HEK293 (cell line): Measurements from ENCODE around the gene SSTR5.
A peak's percentile ranks its signal among the peaks of the same experiment; 100 is the strongest.
"Not testable (repeated sequence)": the region's sequence is repeated elsewhere in the genome, so short reads cannot be mapped to it uniquely, and the experiment has no call there.

Source experiments
- CTCF ChIA-PET: fragments of 350-600 bp; formaldehyde crosslinking; extraction: SDS; loops from one replicate; lab custom pipeline; 2021; ENCODE audit warnings: antibody characterized with exemption; lab: Yijun Ruan, JAX
- POLR2A ChIA-PET: fragments of 300-600 bp; formaldehyde crosslinking; extraction: SDS; loops from one replicate; lab custom pipeline; 2020; ENCODE audit warnings: antibody characterized with exemption, inconsistent platforms; lab: Yijun Ruan, JAX
- H3K27ac ChIP-seq: fragments of 200-500 bp; sonication (Bioruptor generic); 2 replicates; pipeline ENCODE4 v1.5.1; 2014; ENCODE audit warnings: low read depth, low read length, control low read depth, inconsistent platforms; ENCODE audit errors: extremely low read depth
- H3K36me3 ChIP-seq, 2 experiments: fragments of 200-500 bp in 1 of 2; sonication (Bioruptor generic) in 1 of 2; 1 replicate in 1 of 2; 2 replicates in 1 of 2; pipeline ENCODE4 v1.5.1; 2014 to 2017; ENCODE audit warnings: inconsistent platforms in 2 of 2, low read length in 2 of 2; ENCODE audit not compliant: control insufficient read depth in 2 of 2, insufficient read depth in 1 of 2
- H3K4me1 ChIP-seq: fragments of 200-500 bp; sonication (Bioruptor generic); 2 replicates; pipeline ENCODE4 v1.5.1; 2014; ENCODE audit warnings: mild to moderate bottlenecking, low read length, inconsistent platforms; ENCODE audit not compliant: control insufficient read depth, insufficient read depth
- H3K4me3 ChIP-seq: 2 replicates; pipeline ENCODE4 v1.5.1; 2011; ENCODE audit warnings: low read depth, mild to moderate bottlenecking, control low read depth, low read length, moderate library complexity
- H3K9me3 ChIP-seq: fragments of 200-500 bp; sonication (Bioruptor generic); 2 replicates; pipeline ENCODE4 v1.5.1; 2014; ENCODE audit warnings: low read depth, low read length, inconsistent platforms; ENCODE audit not compliant: control insufficient read depth, insufficient read depth
- EGR2 ChIP-seq: fragments of 450-650 bp; formaldehyde crosslinking; IDR thresholded peaks from 2 replicates; pipeline ENCODE4 v1.5.1; 2016; ENCODE audit warnings: low read depth, missing biosample characterization, missing genetic modification characterization
- FEZF1 ChIP-seq: fragments of 450-650 bp; formaldehyde crosslinking; IDR thresholded peaks from 2 replicates; pipeline ENCODE4 v1.5.1; 2016; ENCODE audit warnings: missing biosample characterization, missing genetic modification characterization
- HIC1 ChIP-seq: fragments of 450-650 bp; formaldehyde crosslinking; IDR thresholded peaks from 2 replicates; pipeline ENCODE4 v1.5.1; 2016; ENCODE audit warnings: missing biosample characterization, missing genetic modification characterization
- IKZF3 ChIP-seq: fragments of 450-650 bp; IDR thresholded peaks from 2 replicates; pipeline ENCODE4 v1.5.0; 2018; ENCODE audit warnings: missing biosample characterization, mild to moderate bottlenecking, missing genetic modification characterization, moderate library complexity
- KLF1 ChIP-seq: fragments of 450-650 bp; formaldehyde crosslinking; IDR thresholded peaks from 2 replicates; pipeline ENCODE4 v1.5.1; 2016; ENCODE audit warnings: missing biosample characterization, missing genetic modification characterization
- KLF7 ChIP-seq: fragments of 450-650 bp; formaldehyde crosslinking; IDR thresholded peaks from 2 replicates; pipeline ENCODE4 v1.5.1; 2016; ENCODE audit warnings: missing biosample characterization, missing genetic modification characterization, borderline replicate concordance
- KLF8 ChIP-seq: fragments of 450-650 bp; formaldehyde crosslinking; IDR thresholded peaks from 2 replicates; pipeline ENCODE4 v1.5.1; 2016; ENCODE audit warnings: missing biosample characterization, missing genetic modification characterization
- KLF9 ChIP-seq: fragments of 450-650 bp; formaldehyde crosslinking; IDR thresholded peaks from 2 replicates; pipeline ENCODE4 v1.5.1; 2016; ENCODE audit warnings: missing biosample characterization, missing genetic modification characterization, low read depth
- ZBTB21 ChIP-seq: fragments of 450-650 bp; formaldehyde crosslinking; IDR thresholded peaks from 2 replicates; pipeline ENCODE4 v1.5.1; 2017; ENCODE audit warnings: missing biosample characterization, missing genetic modification characterization
- ZBTB26 ChIP-seq: fragments of 450-650 bp; formaldehyde crosslinking; optimal IDR thresholded peaks from 2 replicates; pipeline ENCODE3; 2016; ENCODE audit warnings: missing biosample characterization, mild to moderate bottlenecking, missing genetic modification characterization
- ZFHX2 ChIP-seq: fragments of 450-650 bp; formaldehyde crosslinking; conservative IDR thresholded peaks from 2 replicates; pipeline ENCODE4 v1.5.1; 2016; ENCODE audit warnings: missing biosample characterization, missing genetic modification characterization
- ZNF10 ChIP-seq: fragments of 450-650 bp; formaldehyde crosslinking; IDR thresholded peaks from 2 replicates; pipeline ENCODE4 v1.5.1; 2017; ENCODE audit warnings: missing biosample characterization, missing genetic modification characterization
- ZNF2 ChIP-seq: fragments of 450-650 bp; formaldehyde crosslinking; IDR thresholded peaks from 2 replicates; pipeline ENCODE4 v1.5.1; 2016; ENCODE audit warnings: missing biosample characterization, missing genetic modification characterization
- ZNF366 ChIP-seq: fragments of 450-650 bp; formaldehyde crosslinking; conservative IDR thresholded peaks from 2 replicates; pipeline ENCODE4 v1.5.1; 2016; ENCODE audit warnings: missing biosample characterization, missing genetic modification characterization
- ZNF391 ChIP-seq: fragments of 450-650 bp; formaldehyde crosslinking; IDR thresholded peaks from 2 replicates; pipeline ENCODE4 v1.5.1; 2016; ENCODE audit warnings: low read depth, missing biosample characterization, missing genetic modification characterization, borderline replicate concordance
- ZNF558 ChIP-seq: fragments of 450-650 bp; formaldehyde crosslinking; IDR thresholded peaks from 2 replicates; pipeline ENCODE4 v1.5.1; 2016; ENCODE audit warnings: missing biosample characterization, missing genetic modification characterization
- ZNF707 ChIP-seq: fragments of 450-650 bp; formaldehyde crosslinking; IDR thresholded peaks from 2 replicates; pipeline ENCODE4 v1.5.1; 2016; ENCODE audit warnings: missing biosample characterization, missing genetic modification characterization
- ZNF792 ChIP-seq: fragments of 450-650 bp; formaldehyde crosslinking; IDR thresholded peaks from 2 replicates; pipeline ENCODE4 v1.5.1; 2016; ENCODE audit warnings: missing biosample characterization, missing genetic modification characterization
- ZSCAN4 ChIP-seq: fragments of 450-650 bp; formaldehyde crosslinking; IDR thresholded peaks from 2 replicates; pipeline ENCODE4 v1.5.1; 2017; ENCODE audit warnings: missing biosample characterization, missing genetic modification characterization

SSTR5 gene

GRCh38 chr16:1090620-1091587 is 18.4 kb downstream of the SSTR5 start:
- Histone ChIP-seq H3K27ac (no peak overlapping the region), H3K4me1 (peaks cover 4% of the 10 kb centered on the region; the same call in 1 of the 2 replicates), H3K9me3 (no peaks in the 10 kb centered on the region), H3K36me3 (no peaks in the 10 kb centered on the region), H3K4me3 (no peak overlapping the region)
- TF ChIP-seq ZBTB26 (tag by site-specific recombination) = no peak
- TF ChIP-seq EGR2 (tag by site-specific recombination) = peak; percentile 91
- no peak for TF ChIP-seq ZNF558
- TF ChIP-seq ZFHX2 (tag by site-specific recombination) = peak; percentile 80
- no peak for TF ChIP-seq IKZF3 (tag by site-specific recombination)
- no peak for TF ChIP-seq KLF7 (tag by site-specific recombination)
- TF ChIP-seq ZNF707 (tag by site-specific recombination) = no peak
- POLR2A ChIA-PET = no interaction called here
- CTCF ChIA-PET = interaction anchor here (0.6 to 1.9 kb wide), 2 partner anchors 32 to 34 kb away, joined by 3 to 7 read pairs; no protein-coding TSS in a partner anchor

- Histone ChIP-seq H3K9me3 (no peaks in the 10 kb centered on the region), H3K4me3 (no peak overlapping the region)
- TF ChIP-seq ZNF792 (tag by site-specific recombination) = peak; percentile 93
- no peak for TF ChIP-seq ZNF391
- TF ChIP-seq, all 188 proteins: peak for 1
- H3K27ac ChIP-seq = no peak overlapping the region
- no peaks in the 10 kb centered on the region for H3K36me3 ChIP-seq
- ChIA-PET CTCF (interaction anchor here (1.9 kb wide), 1 partner anchor 35 kb away, joined by 7 read pairs; no protein-coding TSS in a partner anchor), POLR2A (no interaction called here)
- peaks cover 4% of the 10 kb centered on the region; the same call in 1 of the 2 replicates for H3K4me1 ChIP-seq
Measured at GRCh38 chr16:1091992-1092552, 19.5 kb downstream of the SSTR5 start.

- H3K36me3 ChIP-seq, H3K4me1 ChIP-seq, H3K4me3 ChIP-seq, H3K9me3 ChIP-seq, H3K27ac ChIP-seq, POLR2A ChIA-PET: not testable (repeated sequence)
- CTCF ChIA-PET = interaction anchor here (1.9 kb wide), 1 partner anchor 36 kb away, joined by 7 read pairs; no protein-coding TSS in a partner anchor
Measured at GRCh38 chr16:1092685-1093283, 20.2 kb downstream of the SSTR5 start.

GRCh38 chr16:1093284-1094123 is 21.0 kb downstream of the SSTR5 start:
- CTCF ChIA-PET = no interaction called here

More at GRCh38 chr16:1093284-1094123, 21.0 kb downstream of the SSTR5 start:
- peak; percentile 81 for TF ChIP-seq ZFHX2 (tag by site-specific recombination)
- TF ChIP-seq ZSCAN4 = 0 out of 2 replicates have a peak, but pooled peaks have one; percentile 12
- TF ChIP-seq KLF9 (tag by site-specific recombination) = peak; percentile 72
- no peak for TF ChIP-seq ZBTB21 (tag by site-specific recombination)
- peak; percentile 32; the same call in 1 of the 2 replicates for TF ChIP-seq ZNF2 (tag by site-specific recombination)
- no peak; the same call in 1 of the 2 replicates for TF ChIP-seq ZNF10
- TF ChIP-seq HIC1 (tag by site-specific recombination) = peak; percentile 75
- TF ChIP-seq ZNF792 (tag by site-specific recombination) = peak; percentile 97
- no peak for TF ChIP-seq ZNF366
- TF ChIP-seq KLF8 (tag by site-specific recombination) = peak; percentile 70
- peak; percentile 79 for TF ChIP-seq EGR2 (tag by site-specific recombination)
- TF ChIP-seq FEZF1 (tag by site-specific recombination) = no peak
- peak; percentile 90 for TF ChIP-seq KLF1 (tag by site-specific recombination)
- POLR2A ChIA-PET = no interaction called here
- H3K9me3 ChIP-seq = no peaks in the 10 kb centered on the region
- H3K27ac ChIP-seq = no peak overlapping the region
- H3K4me1 ChIP-seq = no peaks in the 10 kb centered on the region
- H3K4me3 ChIP-seq = no peak overlapping the region
- H3K36me3 ChIP-seq = no peaks in the 10 kb centered on the region
